ENCODE measurements around the gene NRAP.

Gene NRAP

GRCh38 chr10:113693348-113693747 lies 29.5 kb upstream of the NRAP start:
- no peak for DNase-seq (ENCODE audit: low spot score)
- TF ChIP-seq CTCF (IDR thresholded peaks at IDR 0.05; ENCODE audit: borderline replicate concordance, control extremely low read depth, extremely low read depth, insufficient read depth, missing control alignments), result no peak
- in situ Hi-C loops (cut with MboI; ENCODE audit: low sequenced_read_pairs, unreplicated experiment), result no loop called here

DNA sequence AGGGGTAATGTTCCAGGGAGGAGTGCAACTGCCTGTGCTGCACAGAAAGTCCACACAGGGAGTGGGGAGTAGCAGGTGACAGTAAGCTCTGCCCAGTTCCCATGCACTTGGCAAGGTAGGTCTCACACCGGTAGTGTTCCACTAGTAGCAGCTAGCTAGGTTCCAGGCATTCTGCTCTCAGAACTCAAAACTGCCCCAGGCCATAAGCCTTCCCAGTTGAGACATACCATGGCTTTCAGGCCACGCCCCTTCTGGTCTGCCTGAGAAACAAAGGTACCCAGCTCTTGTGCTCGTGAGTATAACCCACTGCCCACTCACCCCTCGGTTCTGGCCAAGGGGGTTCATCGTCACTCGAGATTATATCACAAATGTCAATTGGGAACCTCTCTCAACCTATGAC lies 28.4 kb upstream of the NRAP start:
- no peak for TF ChIP-seq CTCF (IDR thresholded peaks at IDR 0.05; ENCODE audit: borderline replicate concordance, control extremely low read depth, extremely low read depth, insufficient read depth, missing control alignments)

DNA sequence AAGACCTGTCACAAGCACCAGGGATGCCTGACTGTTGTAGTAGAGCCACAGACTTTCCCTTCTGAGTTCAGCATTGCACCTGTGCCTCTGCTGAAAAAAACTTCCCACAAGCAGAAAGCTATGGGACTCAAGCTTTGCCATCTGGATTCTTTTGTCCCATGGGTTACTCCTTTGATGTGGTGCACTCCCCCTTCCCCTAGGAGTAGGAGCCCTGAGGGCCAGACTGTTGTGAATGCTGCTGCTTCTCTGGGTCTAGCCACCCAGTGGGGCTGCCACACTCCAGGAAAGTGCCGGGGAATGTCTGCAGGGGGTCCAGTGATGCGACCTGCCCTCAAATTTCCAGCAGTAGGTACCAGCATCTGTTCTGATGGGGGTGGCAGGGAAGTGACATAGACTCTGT lies 27.5 kb upstream of the NRAP start:
- in situ Hi-C loops (cut with MboI; ENCODE audit: low sequenced_read_pairs, unreplicated experiment), result no loop called here
- no peak for DNase-seq (ENCODE audit: low spot score)

More for the DNA sequence above, 28.4 kb upstream of the NRAP start:
- in situ Hi-C loops (cut with MboI; ENCODE audit: low sequenced_read_pairs, unreplicated experiment), result no loop called here
- DNase-seq (ENCODE audit: low spot score), result no peak

GRCh38 chr10:113690749-113691148 lies 26.9 kb upstream of the NRAP start:
- no peak for TF ChIP-seq CTCF (IDR thresholded peaks at IDR 0.05; ENCODE audit: borderline replicate concordance, control extremely low read depth, extremely low read depth, insufficient read depth, missing control alignments)
- in situ Hi-C loops (cut with MboI; ENCODE audit: low sequenced_read_pairs, unreplicated experiment), result no loop called here
- DNase-seq (ENCODE audit: low spot score), result no peak

More for the DNA sequence above, 27.5 kb upstream of the NRAP start:
- TF ChIP-seq CTCF (IDR thresholded peaks at IDR 0.05; ENCODE audit: borderline replicate concordance, control extremely low read depth, extremely low read depth, insufficient read depth, missing control alignments), result no peak

DNA sequence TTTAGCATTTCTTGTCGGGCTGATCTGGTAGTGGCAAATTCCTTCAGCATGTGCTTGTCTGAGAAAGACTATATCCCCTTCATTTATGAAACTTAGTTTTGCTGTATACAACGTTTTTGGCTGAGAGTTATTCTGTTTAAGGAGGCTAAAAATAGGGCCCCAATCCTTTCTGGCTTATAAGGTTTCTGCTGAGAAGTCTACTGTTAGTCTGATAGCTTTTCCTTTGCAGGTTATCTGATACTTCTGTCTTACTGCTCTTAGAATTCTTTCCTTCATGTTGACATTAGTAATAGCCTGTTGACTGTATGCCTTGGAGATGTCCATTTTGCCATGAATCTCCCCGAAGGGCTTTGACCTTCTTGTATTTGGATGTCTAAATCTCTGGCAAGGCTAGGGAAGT lies 25.7 kb upstream of the NRAP start:
- DNase-seq (ENCODE audit: low spot score), result no peak
- in situ Hi-C loops (cut with MboI; ENCODE audit: low sequenced_read_pairs, unreplicated experiment), result no loop called here
- no peak for TF ChIP-seq CTCF (IDR thresholded peaks at IDR 0.05; ENCODE audit: borderline replicate concordance, control extremely low read depth, extremely low read depth, insufficient read depth, missing control alignments)

DNA sequence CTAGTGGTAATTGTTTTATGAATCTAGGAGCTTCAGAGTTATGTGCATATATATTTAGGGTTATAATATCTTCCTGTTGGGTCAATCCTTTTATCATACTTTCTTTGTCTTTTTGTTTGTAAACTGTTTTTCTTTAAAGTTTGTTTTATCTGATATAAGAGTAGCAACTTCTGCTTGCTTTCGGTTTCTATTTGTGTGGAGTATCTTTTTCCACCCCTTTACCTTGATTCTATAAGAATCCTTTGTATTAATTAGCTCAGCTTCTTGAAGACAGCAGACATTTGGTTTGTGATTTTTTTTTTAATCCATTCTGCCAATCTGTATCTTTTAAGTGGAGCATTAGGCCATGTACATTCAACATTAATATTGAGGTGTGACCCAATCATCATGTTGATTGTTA lies 25.2 kb upstream of the NRAP start:
- in situ Hi-C loops (cut with MboI; ENCODE audit: low sequenced_read_pairs, unreplicated experiment), result no loop called here
- DNase-seq (ENCODE audit: low spot score), result no peak
- TF ChIP-seq CTCF (IDR thresholded peaks at IDR 0.05; ENCODE audit: borderline replicate concordance, control extremely low read depth, extremely low read depth, insufficient read depth, missing control alignments), result no peak

DNA sequence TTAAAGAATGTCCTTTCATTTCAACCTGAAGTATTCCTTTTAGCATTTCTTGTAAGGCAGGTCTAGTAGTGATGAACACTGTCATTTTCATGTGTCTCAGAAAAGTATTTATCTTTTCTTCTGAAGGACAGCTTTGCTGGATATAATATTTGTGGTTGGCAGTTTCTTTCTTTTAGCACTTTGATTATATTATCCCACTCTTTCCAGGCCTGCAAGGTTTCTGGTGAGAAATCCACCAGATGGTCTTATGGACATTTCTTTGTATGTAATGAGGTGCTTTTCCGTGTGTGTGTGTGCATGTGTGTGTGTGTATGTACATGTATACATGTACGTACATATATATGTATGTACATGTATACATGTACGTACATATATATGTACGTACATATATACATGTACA lies 23.2 kb upstream of the NRAP start:
- DNase-seq (ENCODE audit: low spot score), result no peak
- TF ChIP-seq CTCF (IDR thresholded peaks at IDR 0.05; ENCODE audit: borderline replicate concordance, control extremely low read depth, extremely low read depth, insufficient read depth, missing control alignments), result no peak
- in situ Hi-C loops (cut with MboI; ENCODE audit: low sequenced_read_pairs, unreplicated experiment), result no loop called here
